Measurements from ENCODE around the gene C1QB. TPM values are rescaled to one million over a fixed set of nuclear protein-coding genes. Genes with fewer than 3 reads are reported as not detected.

Gene C1QB
- total and polyA plus RNA-seq, 2 of the 4 experiments (the other 2 are of a cell fraction): not detected

DNA sequence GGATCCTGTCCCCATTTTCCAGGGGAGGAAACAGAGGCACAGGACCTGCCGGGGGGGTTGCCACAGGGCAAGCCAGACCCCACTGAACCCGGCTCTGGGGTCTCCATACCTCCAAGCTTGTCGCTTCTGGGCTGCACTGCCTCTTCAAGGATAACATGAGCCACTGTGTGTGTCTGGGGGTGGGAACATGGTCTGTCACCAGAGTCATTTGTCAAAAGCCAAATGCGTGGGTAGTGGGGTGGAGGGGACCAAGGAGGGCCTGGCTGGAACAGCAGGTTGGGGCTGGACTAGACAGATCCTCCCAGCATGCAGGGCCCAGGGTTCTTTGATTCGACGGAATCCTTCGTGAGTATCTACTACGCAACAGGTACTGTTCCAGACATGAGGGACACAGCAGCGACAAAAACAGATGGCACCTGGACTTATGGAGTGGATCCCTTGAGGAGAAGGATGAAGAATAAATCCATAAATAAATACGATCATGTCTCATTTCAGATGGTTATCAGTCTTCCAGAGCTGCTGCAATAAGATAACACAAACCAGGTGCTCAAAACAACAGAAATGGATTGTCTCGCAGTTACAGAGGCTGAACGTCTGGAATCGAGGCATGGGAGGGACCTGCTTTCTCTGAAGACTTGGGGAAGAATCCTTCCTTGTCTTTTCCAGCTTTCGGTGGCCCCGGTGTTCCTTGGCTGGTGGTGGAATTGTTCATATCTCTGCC is 28.7 kb downstream of the C1QB start:
- Histone ChIP-seq H2AFZ (replicated peaks; ENCODE audit: low read length, poor library complexity) (no peak overlapping the region), H3K4me2 (ENCODE audit: low read depth, low read length) (no peak overlapping the region), H2BK5ac (ENCODE audit: low read depth, low read length, poor library complexity, severe bottlenecking) (no peak overlapping the region), H3K79me1 (ENCODE audit: low read depth in 1 of 2, low read length in 2 of 2) (no peaks in the 10 kb centered on the region), H2AK5ac (ENCODE audit: low read depth, low read length) (no peak overlapping the region), H3K9me3 (ENCODE audit: control insufficient read depth, insufficient read depth, low read length) (no peaks in the 10 kb centered on the region), H2BK120ac (ENCODE audit: low read depth, low read length) (no peak overlapping the region), H2BK15ac (ENCODE audit: low read depth, low read length) (no peak overlapping the region), H4K5ac (ENCODE audit: low read depth, low read length) (no peak overlapping the region), H3K36me3 (ENCODE audit: control insufficient read depth, insufficient read depth, low read length) (no peaks in the 10 kb centered on the region), H3K56ac (ENCODE audit: extremely low read depth, insufficient read depth, low read length) (no peak overlapping the region), H4K20me1 (ENCODE audit: insufficient read depth, low read length) (no peaks in the 10 kb centered on the region), H2AK9ac (replicated peaks; ENCODE audit: low read depth, low read length, poor library complexity) (no peak overlapping the region), H3K18ac (ENCODE audit: low read depth, low read length) (no peak overlapping the region), H3K9ac (ENCODE audit: low read depth, low read length) (no peak overlapping the region), H3K14ac (replicated peaks; ENCODE audit: low read depth, low read length) (no peak overlapping the region), H3K4ac (ENCODE audit: low read depth, low read length) (no peak overlapping the region), H4K8ac (ENCODE audit: low read depth in 2 of 2, low read length in 2 of 2) (no peak overlapping the region), H3K4me1 (ENCODE audit: control insufficient read depth, insufficient read depth, low read length) (peaks cover 5% of the 10 kb centered on the region), H4K91ac (ENCODE audit: insufficient read depth, low read depth, low read length) (no peak overlapping the region), H3K27me3 (ENCODE audit: control insufficient read depth, insufficient read depth, low read length) (peaks cover 19% of the 10 kb centered on the region), H2BK20ac (ENCODE audit: low read depth, low read length) (no peak overlapping the region), H3K23ac (ENCODE audit: low read depth, low read length) (no peak overlapping the region), H3K4me3 (ENCODE audit: insufficient read depth, low read depth, low read length) (no peak overlapping the region), H3K9me1 (ENCODE audit: insufficient read depth, low read length) (no peaks in the 10 kb centered on the region; the same call in 1 of the 2 replicates), H3K27ac (ENCODE audit: insufficient read depth, low read length) (no peak overlapping the region)
- ChIA-PET CTCF (no interaction called here), POLR2A (ENCODE audit: unreplicated experiment) (no interaction called here)
- ATAC-seq (ENCODE audit: low read depth) (no peak), DNase-seq (no peak)
- dilution Hi-C loops (cut with HindIII; ENCODE audit: low sequenced_read_pairs, unreplicated experiment): no loop called here
- TF ChIP-seq RCOR1 (IDR thresholded peaks at IDR 0.05; ENCODE audit: insufficient replicate concordance, low read length) (no peak), NFE2L2 (IDR thresholded peaks at IDR 0.05; ENCODE audit: low read depth, low read length) (no peak), POLR2A (IDR thresholded peaks at IDR 0.05; ENCODE audit: low read depth, low read length) (no peak), SMC3 (IDR thresholded peaks at IDR 0.05; ENCODE audit: low read depth, low read length) (no peak), CEBPB (IDR thresholded peaks at IDR 0.05; ENCODE audit: low read depth, low read length) (no peak), MAFK (IDR thresholded peaks at IDR 0.05; ENCODE audit: low read depth, low read length) (no peak), MXI1 (IDR thresholded peaks at IDR 0.05; ENCODE audit: borderline replicate concordance, low read depth, low read length) (no peak), BHLHE40 (IDR thresholded peaks at IDR 0.05; ENCODE audit: low read depth, low read length) (no peak), CHD1 (IDR thresholded peaks at IDR 0.05; ENCODE audit: low read depth, low read length) (no peak), RAD21 (IDR thresholded peaks at IDR 0.05; ENCODE audit: low read length) (no peak)
- TF ChIP-seq, protein P1, sequence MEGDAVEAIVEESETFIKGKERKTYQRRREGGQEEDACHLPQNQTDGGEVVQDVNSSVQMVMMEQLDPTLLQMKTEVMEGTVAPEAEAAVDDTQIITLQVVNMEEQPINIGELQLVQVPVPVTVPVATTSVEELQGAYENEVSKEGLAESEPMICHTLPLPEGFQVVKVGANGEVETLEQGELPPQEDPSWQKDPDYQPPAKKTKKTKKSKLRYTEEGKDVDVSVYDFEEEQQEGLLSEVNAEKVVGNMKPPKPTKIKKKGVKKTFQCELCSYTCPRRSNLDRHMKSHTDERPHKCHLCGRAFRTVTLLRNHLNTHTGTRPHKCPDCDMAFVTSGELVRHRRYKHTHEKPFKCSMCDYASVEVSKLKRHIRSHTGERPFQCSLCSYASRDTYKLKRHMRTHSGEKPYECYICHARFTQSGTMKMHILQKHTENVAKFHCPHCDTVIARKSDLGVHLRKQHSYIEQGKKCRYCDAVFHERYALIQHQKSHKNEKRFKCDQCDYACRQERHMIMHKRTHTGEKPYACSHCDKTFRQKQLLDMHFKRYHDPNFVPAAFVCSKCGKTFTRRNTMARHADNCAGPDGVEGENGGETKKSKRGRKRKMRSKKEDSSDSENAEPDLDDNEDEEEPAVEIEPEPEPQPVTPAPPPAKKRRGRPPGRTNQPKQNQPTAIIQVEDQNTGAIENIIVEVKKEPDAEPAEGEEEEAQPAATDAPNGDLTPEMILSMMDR (conservative IDR thresholded peaks at IDR 0.05; ENCODE audit: low read depth, low read length): no peak
- TF ChIP-seq, protein P2, sequence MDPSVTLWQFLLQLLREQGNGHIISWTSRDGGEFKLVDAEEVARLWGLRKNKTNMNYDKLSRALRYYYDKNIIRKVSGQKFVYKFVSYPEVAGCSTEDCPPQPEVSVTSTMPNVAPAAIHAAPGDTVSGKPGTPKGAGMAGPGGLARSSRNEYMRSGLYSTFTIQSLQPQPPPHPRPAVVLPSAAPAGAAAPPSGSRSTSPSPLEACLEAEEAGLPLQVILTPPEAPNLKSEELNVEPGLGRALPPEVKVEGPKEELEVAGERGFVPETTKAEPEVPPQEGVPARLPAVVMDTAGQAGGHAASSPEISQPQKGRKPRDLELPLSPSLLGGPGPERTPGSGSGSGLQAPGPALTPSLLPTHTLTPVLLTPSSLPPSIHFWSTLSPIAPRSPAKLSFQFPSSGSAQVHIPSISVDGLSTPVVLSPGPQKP (IDR thresholded peaks at IDR 0.05; ENCODE audit: borderline replicate concordance, low read depth, low read length): no peak
- intact Hi-C loops (cut with micrococcal nuclease): no loop called here
- WGBS, 2 experiments (ENCODE audit: extremely low coverage in 2 of 2, insufficient read length in 1 of 2): 85% methylated on average over 5 of the region's 15 CpGs; no CpG with 5 or more reads in 1 of the 2 experiments
- in situ Hi-C loops (cut with MboI; ENCODE audit: low sequenced_read_pairs): no loop called here
- no TSS peak for BruUV-seq (replicated peaks)
